Measurements from ENCODE around the gene UTRN. TPM values are rescaled to one million over a fixed set of nuclear protein-coding genes. Genes with fewer than 3 reads are reported as not detected.

The UTRN gene
- total RNA-seq, 1 donor = 242 TPM

DNA sequence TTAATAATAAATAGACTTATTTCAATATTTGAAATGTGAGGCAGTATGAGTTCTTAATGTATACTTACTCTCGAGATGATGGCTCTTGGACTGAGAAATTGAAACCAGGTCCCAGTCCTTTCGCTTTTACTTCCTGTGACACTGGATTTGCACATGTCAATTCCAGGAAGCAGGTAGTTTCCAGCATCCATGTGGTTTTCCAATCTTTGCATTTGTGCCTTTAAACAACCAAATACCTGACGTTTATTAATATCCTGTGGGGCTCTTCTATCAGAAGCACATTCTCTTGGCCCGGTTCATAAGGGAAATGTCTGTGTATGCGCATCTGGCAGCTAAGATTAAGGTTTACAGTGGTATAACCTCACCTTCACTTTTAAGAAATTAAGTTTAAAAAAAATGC, 13.1 kb downstream of the UTRN start:
- H3K27ac ChIP-seq (ENCODE audit: low read depth, low read length) = no peak overlapping the region
- H3K36me3 ChIP-seq (ENCODE audit: insufficient read depth, low read length) = peaks cover 7% of the 10 kb centered on the region
- peaks cover 32% of the 10 kb centered on the region for H3K4me1 ChIP-seq (ENCODE audit: insufficient read depth, low read length)
- no peak for TF ChIP-seq CTCF (IDR thresholded peaks at IDR 0.05; ENCODE audit: extremely low read depth, low read depth, low read length)
- no peak overlapping the region for H3K4me2 ChIP-seq (ENCODE audit: insufficient read depth, low read length)
- peaks cover 3% of the 10 kb centered on the region for H4K20me1 ChIP-seq (ENCODE audit: insufficient read depth, low read length)
- peaks cover 80% of the 10 kb centered on the region for H3K79me2 ChIP-seq (ENCODE audit: insufficient read depth, low read length)
- H3K27me3 ChIP-seq (ENCODE audit: insufficient read depth, low read length) = no peaks in the 10 kb centered on the region
- no peak for DNase-seq (ENCODE audit: insufficient read length, low spot score, missing footprints)
- H3K4me3 ChIP-seq (ENCODE audit: insufficient read depth, low read length) = no peak overlapping the region
- no peaks in the 10 kb centered on the region for H3K9me3 ChIP-seq (ENCODE audit: low read depth, low read length)
- no peak overlapping the region for H2AFZ ChIP-seq (ENCODE audit: low read length)

- H3K27me3 ChIP-seq (ENCODE audit: insufficient read depth, low read length) = no peaks in the 10 kb centered on the region
- peaks cover 7% of the 10 kb centered on the region for H3K36me3 ChIP-seq (ENCODE audit: insufficient read depth, low read length)
- no peak overlapping the region for H3K4me2 ChIP-seq (ENCODE audit: insufficient read depth, low read length)
- peaks cover 25% of the 10 kb centered on the region for H3K4me1 ChIP-seq (ENCODE audit: insufficient read depth, low read length)
- DNase-seq (ENCODE audit: insufficient read length, low spot score, missing footprints) = no peak
- H4K20me1 ChIP-seq (ENCODE audit: insufficient read depth, low read length) = peaks cover 3% of the 10 kb centered on the region
- H3K79me2 ChIP-seq (ENCODE audit: insufficient read depth, low read length) = peaks cover 87% of the 10 kb centered on the region
- no peak overlapping the region for H2AFZ ChIP-seq (ENCODE audit: low read length)
- TF ChIP-seq CTCF (IDR thresholded peaks at IDR 0.05; ENCODE audit: extremely low read depth, low read depth, low read length) = no peak
- no peak overlapping the region for H3K27ac ChIP-seq (ENCODE audit: low read depth, low read length)
- no peak overlapping the region for H3K4me3 ChIP-seq (ENCODE audit: insufficient read depth, low read length)
- no peaks in the 10 kb centered on the region for H3K9me3 ChIP-seq (ENCODE audit: low read depth, low read length)
Measured at GRCh38 chr6:144298916-144299315, 13.8 kb downstream of the UTRN start.

GRCh38 chr6:144302701-144303372, 17.7 kb downstream of the UTRN start:
- DNase-seq (ENCODE audit: insufficient read length, low spot score, missing footprints) = no peak
- Histone ChIP-seq H3K36me3 (ENCODE audit: insufficient read depth, low read length) (no peaks in the 10 kb centered on the region), H3K4me1 (ENCODE audit: insufficient read depth, low read length) (peaks cover 13% of the 10 kb centered on the region), H3K9me3 (ENCODE audit: low read depth, low read length) (no peaks in the 10 kb centered on the region), H3K27me3 (ENCODE audit: insufficient read depth, low read length) (no peaks in the 10 kb centered on the region), H4K20me1 (ENCODE audit: insufficient read depth, low read length) (peaks cover 3% of the 10 kb centered on the region), H3K79me2 (ENCODE audit: insufficient read depth, low read length) (peaks cover 90% of the 10 kb centered on the region), H2AFZ (ENCODE audit: low read length) (no peak overlapping the region), H3K4me2 (ENCODE audit: insufficient read depth, low read length) (no peak overlapping the region), H3K4me3 (ENCODE audit: insufficient read depth, low read length) (no peak overlapping the region), H3K27ac (ENCODE audit: low read depth, low read length) (no peak overlapping the region)
- no peak for TF ChIP-seq CTCF (IDR thresholded peaks at IDR 0.05; ENCODE audit: extremely low read depth, low read depth, low read length)

DNA sequence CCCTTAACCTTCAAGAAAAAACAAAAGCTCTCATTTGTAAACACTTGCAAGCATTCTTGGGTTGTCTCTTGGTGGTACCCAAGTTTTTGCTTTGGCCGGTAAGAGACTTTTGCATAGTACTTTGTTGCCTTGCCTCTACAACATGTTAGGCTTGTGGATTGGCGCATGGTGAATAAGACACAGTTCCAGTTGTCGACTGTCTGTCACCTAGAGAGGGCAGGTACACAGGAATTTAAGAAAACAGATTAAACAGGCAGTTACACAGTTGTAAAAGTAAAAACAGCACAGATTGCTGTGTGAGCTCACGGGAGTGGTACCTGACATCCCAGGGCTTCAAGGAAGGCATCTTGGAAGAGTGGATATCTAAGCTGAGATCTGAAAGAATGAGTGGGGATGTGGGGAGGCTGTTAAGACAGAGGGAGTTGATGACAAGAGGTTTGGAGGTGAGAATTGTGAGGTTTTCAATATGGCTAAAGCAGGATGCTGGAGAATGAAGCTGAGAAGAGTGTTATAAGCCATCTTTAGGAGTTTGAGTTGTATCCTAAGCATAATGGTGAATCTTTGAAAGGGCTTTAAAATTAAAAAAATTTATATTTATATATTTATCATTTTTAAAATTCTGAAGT, 19.2 kb downstream of the UTRN start:
- Histone ChIP-seq H3K36me3 (ENCODE audit: insufficient read depth, low read length) (peaks cover 8% of the 10 kb centered on the region), H3K79me2 (ENCODE audit: insufficient read depth, low read length) (peaks cover 89% of the 10 kb centered on the region), H2AFZ (ENCODE audit: low read length) (no peak overlapping the region), H3K4me2 (ENCODE audit: insufficient read depth, low read length) (no peak overlapping the region), H3K27me3 (ENCODE audit: insufficient read depth, low read length) (no peaks in the 10 kb centered on the region), H3K9me3 (ENCODE audit: low read depth, low read length) (no peaks in the 10 kb centered on the region), H3K4me3 (ENCODE audit: insufficient read depth, low read length) (no peak overlapping the region), H3K4me1 (ENCODE audit: insufficient read depth, low read length) (peaks cover 12% of the 10 kb centered on the region), H3K27ac (ENCODE audit: low read depth, low read length) (no peak overlapping the region), H4K20me1 (ENCODE audit: insufficient read depth, low read length) (peaks cover 3% of the 10 kb centered on the region)
- TF ChIP-seq CTCF (IDR thresholded peaks at IDR 0.05; ENCODE audit: extremely low read depth, low read depth, low read length) = no peak
- no peak for DNase-seq (ENCODE audit: insufficient read length, low spot score, missing footprints)
